Measurements from ENCODE around the gene CFD.

DNA sequence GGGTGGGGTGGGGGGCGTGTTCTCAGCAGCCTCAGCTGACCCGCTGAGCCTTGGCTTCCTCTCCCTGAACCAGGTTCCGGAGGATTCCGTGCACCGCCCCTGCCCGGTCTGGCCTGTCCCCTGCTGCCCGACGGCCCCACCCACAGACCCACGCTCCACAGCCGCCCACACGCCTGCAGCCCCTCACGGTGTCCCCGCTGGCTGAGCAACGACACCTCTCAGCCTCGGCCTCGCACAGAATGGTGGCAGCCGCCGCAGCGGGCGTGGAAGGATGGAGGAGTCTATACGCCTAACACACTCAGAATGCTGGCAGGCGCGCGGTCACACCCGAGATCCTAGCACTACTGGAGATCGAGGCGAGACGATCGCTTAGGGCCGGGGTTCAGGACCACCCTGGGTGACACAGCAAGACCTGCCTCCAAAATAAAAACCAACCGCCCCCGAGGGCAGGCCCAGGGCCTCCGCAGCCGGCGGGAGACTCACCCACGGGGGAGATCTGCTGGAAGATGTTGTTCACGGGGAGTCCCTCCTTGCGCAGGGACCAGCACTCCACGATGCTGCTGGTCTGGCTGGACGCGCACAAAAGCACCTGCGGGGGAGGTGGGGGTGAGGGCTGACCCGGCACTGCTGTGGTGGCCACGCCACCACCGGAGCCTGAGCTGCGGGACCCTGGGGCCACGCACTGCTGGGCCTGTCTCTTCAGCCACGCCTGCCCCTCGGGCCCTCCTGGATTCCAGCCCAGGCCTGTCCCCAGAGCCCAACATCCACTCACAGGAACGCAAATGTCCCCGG, 25.2 kb downstream of the CFD start:
- TF ChIP-seq, protein P1, sequence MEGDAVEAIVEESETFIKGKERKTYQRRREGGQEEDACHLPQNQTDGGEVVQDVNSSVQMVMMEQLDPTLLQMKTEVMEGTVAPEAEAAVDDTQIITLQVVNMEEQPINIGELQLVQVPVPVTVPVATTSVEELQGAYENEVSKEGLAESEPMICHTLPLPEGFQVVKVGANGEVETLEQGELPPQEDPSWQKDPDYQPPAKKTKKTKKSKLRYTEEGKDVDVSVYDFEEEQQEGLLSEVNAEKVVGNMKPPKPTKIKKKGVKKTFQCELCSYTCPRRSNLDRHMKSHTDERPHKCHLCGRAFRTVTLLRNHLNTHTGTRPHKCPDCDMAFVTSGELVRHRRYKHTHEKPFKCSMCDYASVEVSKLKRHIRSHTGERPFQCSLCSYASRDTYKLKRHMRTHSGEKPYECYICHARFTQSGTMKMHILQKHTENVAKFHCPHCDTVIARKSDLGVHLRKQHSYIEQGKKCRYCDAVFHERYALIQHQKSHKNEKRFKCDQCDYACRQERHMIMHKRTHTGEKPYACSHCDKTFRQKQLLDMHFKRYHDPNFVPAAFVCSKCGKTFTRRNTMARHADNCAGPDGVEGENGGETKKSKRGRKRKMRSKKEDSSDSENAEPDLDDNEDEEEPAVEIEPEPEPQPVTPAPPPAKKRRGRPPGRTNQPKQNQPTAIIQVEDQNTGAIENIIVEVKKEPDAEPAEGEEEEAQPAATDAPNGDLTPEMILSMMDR (IDR thresholded peaks at IDR 0.05; ENCODE audit: insufficient read depth, low read length), result no peak
- TF ChIP-seq REST (IDR thresholded peaks at IDR 0.05; ENCODE audit: insufficient replicate concordance, low read depth) (no peak), GABPA (IDR thresholded peaks at IDR 0.05; ENCODE audit: low read depth) (no peak), SPI1 (IDR thresholded peaks at IDR 0.05; ENCODE audit: borderline replicate concordance, low read depth) (no peak), POLR2AphosphoS5 (IDR thresholded peaks at IDR 0.05; ENCODE audit: low read depth) (no peak)
